ENCODE data around the gene PLPP4. TPM values are rescaled to one million over a fixed set of nuclear protein-coding genes. Genes with fewer than 3 reads are reported as not detected.

PLPP4 gene
- total RNA-seq, 1 donor from 2014 or later = 3.7 TPM

GRCh38 chr10:120542591-120542990 lies 85.6 kb downstream of the PLPP4 start:
- TF ChIP-seq, protein P1, sequence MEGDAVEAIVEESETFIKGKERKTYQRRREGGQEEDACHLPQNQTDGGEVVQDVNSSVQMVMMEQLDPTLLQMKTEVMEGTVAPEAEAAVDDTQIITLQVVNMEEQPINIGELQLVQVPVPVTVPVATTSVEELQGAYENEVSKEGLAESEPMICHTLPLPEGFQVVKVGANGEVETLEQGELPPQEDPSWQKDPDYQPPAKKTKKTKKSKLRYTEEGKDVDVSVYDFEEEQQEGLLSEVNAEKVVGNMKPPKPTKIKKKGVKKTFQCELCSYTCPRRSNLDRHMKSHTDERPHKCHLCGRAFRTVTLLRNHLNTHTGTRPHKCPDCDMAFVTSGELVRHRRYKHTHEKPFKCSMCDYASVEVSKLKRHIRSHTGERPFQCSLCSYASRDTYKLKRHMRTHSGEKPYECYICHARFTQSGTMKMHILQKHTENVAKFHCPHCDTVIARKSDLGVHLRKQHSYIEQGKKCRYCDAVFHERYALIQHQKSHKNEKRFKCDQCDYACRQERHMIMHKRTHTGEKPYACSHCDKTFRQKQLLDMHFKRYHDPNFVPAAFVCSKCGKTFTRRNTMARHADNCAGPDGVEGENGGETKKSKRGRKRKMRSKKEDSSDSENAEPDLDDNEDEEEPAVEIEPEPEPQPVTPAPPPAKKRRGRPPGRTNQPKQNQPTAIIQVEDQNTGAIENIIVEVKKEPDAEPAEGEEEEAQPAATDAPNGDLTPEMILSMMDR (conservative IDR thresholded peaks at IDR 0.05; ENCODE audit: low read depth, low read length) = no peak
- no peak for DNase-seq (ENCODE audit: low read depth)
- no peak overlapping the region for H3K4me3 ChIP-seq (ENCODE audit: low read depth, low read length)

DNA sequence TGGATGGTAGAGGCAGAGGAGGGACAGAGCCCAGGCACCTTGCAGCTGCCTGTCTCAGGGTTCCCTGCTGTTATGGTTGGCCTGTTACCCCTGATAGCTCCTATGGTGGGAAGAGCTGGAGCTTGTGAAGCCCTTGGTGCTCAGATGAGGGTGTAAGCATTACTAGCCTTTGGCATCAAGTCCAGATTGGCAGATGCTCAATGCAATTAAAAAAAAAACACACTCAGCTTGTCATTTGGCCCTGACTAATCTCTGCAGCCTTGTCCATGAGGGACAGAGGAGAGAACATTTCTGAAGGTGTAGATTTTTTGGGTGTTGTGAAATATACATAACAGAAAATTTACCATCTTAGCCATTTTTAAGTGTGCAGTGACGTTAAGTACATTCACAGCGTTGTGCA lies 86.3 kb downstream of the PLPP4 start:
- TF ChIP-seq, protein P1 (conservative IDR thresholded peaks at IDR 0.05; ENCODE audit: low read depth, low read length) = no peak
- DNase-seq (ENCODE audit: low read depth) = no peak
- no peak overlapping the region for H3K4me3 ChIP-seq (ENCODE audit: low read depth, low read length)

DNA sequence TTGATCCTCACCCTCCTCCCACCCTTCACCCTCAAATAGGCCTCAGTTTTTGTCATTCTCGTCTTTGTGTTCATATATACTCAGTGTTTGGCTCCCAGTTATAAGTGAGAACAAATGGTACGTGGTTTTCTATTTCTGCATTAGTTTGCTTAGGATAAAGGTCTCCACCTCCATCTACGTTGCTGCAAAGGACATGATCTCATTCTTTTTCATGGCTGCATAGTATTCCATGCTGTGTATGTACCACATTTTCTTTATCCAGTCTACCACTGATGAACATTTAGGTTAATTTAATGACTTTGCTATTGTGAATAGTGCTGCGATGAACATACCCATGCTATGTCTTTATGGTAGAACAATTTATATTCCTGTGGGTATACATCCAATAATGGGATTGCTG lies 91.2 kb downstream of the PLPP4 start:
- H3K4me3 ChIP-seq (ENCODE audit: low read depth, low read length) = no peak overlapping the region
- TF ChIP-seq, protein P1 (conservative IDR thresholded peaks at IDR 0.05; ENCODE audit: low read depth, low read length) = no peak
- no peak for DNase-seq (ENCODE audit: low read depth)

- TF ChIP-seq, protein P1 (conservative IDR thresholded peaks at IDR 0.05; ENCODE audit: low read depth, low read length) = no peak
- DNase-seq (ENCODE audit: low read depth) = no peak
- no peak overlapping the region for H3K4me3 ChIP-seq (ENCODE audit: low read depth, low read length)
These were observed 95.2 kb downstream of the PLPP4 start for GRCh38 chr10:120552262-120552661.

DNA sequence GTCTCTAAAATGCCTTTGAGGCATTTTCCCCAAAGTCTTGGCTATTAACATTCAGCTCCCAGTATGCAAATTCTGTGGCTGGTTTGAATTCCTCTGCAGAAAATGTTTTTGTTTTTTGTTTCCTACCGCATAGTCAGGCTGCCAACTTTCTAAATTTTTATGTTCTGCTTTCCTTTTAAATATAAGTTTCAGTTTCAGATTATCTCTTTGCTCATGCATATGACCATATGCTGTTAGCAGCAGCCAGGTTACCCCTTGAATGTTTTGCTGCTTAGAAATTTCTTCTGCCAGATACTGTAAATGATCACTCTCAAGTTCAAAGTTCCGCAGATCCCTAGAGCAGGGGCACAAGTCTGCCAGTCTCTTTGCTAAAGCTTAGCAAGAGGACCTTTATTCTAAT lies 96.9 kb downstream of the PLPP4 start:
- no peak for DNase-seq (ENCODE audit: low read depth)
- H3K4me3 ChIP-seq (ENCODE audit: low read depth, low read length) = no peak overlapping the region
- TF ChIP-seq, protein P1 (conservative IDR thresholded peaks at IDR 0.05; ENCODE audit: low read depth, low read length) = no peak

- TF ChIP-seq, protein P1 (conservative IDR thresholded peaks at IDR 0.05; ENCODE audit: low read depth, low read length) = no peak
- no peak overlapping the region for H3K4me3 ChIP-seq (ENCODE audit: low read depth, low read length)
- no peak for DNase-seq (ENCODE audit: low read depth)
These were observed 98.4 kb downstream of the PLPP4 start for GRCh38 chr10:120555436-120555835.

- no peak for DNase-seq (ENCODE audit: low read depth)
- TF ChIP-seq, protein P1 (conservative IDR thresholded peaks at IDR 0.05; ENCODE audit: low read depth, low read length) = no peak
- no peak overlapping the region for H3K4me3 ChIP-seq (ENCODE audit: low read depth, low read length)
These were observed 99.0 kb downstream of the PLPP4 start for GRCh38 chr10:120555842-120556532.
